SU-DHL-6 (cell line): Measurements from ENCODE around the gene FAM171A2.

Experiments
- H2AFZ ChIP-seq: fragments of 200-600 bp; sonication (generic); 2 replicates; pipeline ENCODE4 v1.6.1; 2014; ENCODE audit warnings: low read depth, mild to moderate bottlenecking, moderate library complexity, mixed read lengths, antibody characterized with exemption, low read length; ENCODE audit not compliant: severe bottlenecking
- H3F3A ChIP-seq: fragments of 200-600 bp; shearing (Covaris generic); 2 replicates; pipeline ENCODE4 v1.6.0; 2016; ENCODE audit warnings: antibody characterized with exemption, mild to moderate bottlenecking; ENCODE audit not compliant: insufficient read depth
- H3K27ac ChIP-seq: fragments of 200-600 bp; sonication (generic); 2 replicates; pipeline ENCODE4 v1.5.1; 2016; ENCODE audit warnings: low read depth, mild to moderate bottlenecking, low read length, moderate library complexity, mixed read lengths
- H3K27me3 ChIP-seq: fragments of 200-600 bp; sonication (generic), shearing (Covaris generic); 2 replicates; pipeline ENCODE4 v1.6.0; 2014; ENCODE audit warnings: mild to moderate bottlenecking, low read length
- H3K36me3 ChIP-seq: fragments of 200-600 bp; sonication (generic); 2 replicates; pipeline ENCODE4 v1.6.1; 2014; ENCODE audit warnings: mild to moderate bottlenecking, low read length, mixed read lengths
- H3K4me2 ChIP-seq: fragments of 300-600, 200-600 bp; shearing (Covaris generic), sonication (generic); 2 replicates; pipeline ENCODE4 v1.6.0; 2014; ENCODE audit warnings: low read length, low read depth, mild to moderate bottlenecking; ENCODE audit not compliant: poor library complexity, severe bottlenecking
- H3K4me3 ChIP-seq: fragments of 200-600 bp; sonication (generic); 2 replicates; pipeline ENCODE4 v1.5.1; 2014; ENCODE audit warnings: antibody characterized with exemption, low read length, mild to moderate bottlenecking, mixed read lengths; ENCODE audit not compliant: insufficient read depth, poor library complexity, severe bottlenecking
- H3K79me2 ChIP-seq: fragments of 200-600 bp; sonication (generic); 2 replicates; pipeline ENCODE4 v1.6.1; 2014; ENCODE audit warnings: mild to moderate bottlenecking, low read length, moderate library complexity; ENCODE audit not compliant: insufficient read depth
- H3K9ac ChIP-seq: fragments of 200-600 bp; sonication (generic); 2 replicates; pipeline ENCODE4 v1.7.0; 2014; ENCODE audit warnings: mild to moderate bottlenecking, low read length
- H3K9me2 ChIP-seq: fragments of 200-600 bp; sonication (generic); replicated peaks from 2 replicates; pipeline ENCODE4 v1.6.1; 2014; ENCODE audit warnings: low read length; ENCODE audit not compliant: insufficient read depth
- H3K9me3 ChIP-seq: fragments of 200-600 bp; sonication (generic); 2 replicates; pipeline ENCODE4 v1.6.1; 2014; ENCODE audit warnings: low read length, mixed read lengths; ENCODE audit not compliant: insufficient read depth
- H4K20me1 ChIP-seq: fragments of 200-600 bp; sonication (generic); 2 replicates; pipeline ENCODE4 v1.6.1; 2014; ENCODE audit warnings: low read depth, mild to moderate bottlenecking, antibody characterized with exemption, low read length, moderate library complexity, mixed read lengths
- EZH2phosphoT487 ChIP-seq: fragments of 200-600 bp; sonication (generic), shearing (Covaris generic); conservative IDR thresholded peaks from 2 replicates; pipeline ENCODE4 v1.6.1; 2018; ENCODE audit warnings: mild to moderate bottlenecking, antibody characterized with exemption, low read length, moderate library complexity, mixed read lengths
- TF ChIP-seq, protein P1 (sequence below): fragments of 200-600 bp; sonication (generic); IDR thresholded peaks from one replicate; pipeline ENCODE4 v1.5.1; 2017; ENCODE audit warnings: antibody characterized with exemption, mild to moderate bottlenecking, low read length, moderate library complexity; ENCODE audit not compliant: insufficient read depth, poor library complexity, severe bottlenecking

The FAM171A2 gene

DNA sequence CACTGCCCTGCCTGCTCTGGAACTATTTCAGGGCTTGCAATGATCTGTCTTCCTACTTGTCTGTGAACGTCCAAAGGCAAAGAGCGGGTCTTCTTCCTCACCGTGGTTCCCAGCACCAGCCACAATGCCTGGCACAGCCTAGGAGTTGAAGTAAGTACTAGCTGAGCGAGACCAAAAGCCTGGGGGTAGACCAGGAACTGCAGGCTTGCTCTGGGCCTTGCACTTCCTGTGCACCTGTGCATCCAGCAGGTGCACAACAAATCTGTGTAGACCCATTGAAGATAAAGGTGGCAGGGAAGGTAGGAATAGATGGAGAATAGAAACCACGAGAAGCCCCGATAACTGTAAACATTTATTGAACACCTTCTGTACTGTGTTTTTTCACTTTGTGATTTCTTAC is 4.6 kb downstream of the FAM171A2 start:
- no peaks in the 10 kb centered on the region for H3K79me2 ChIP-seq
- TF ChIP-seq EZH2phosphoT487 = no peak
- TF ChIP-seq, protein P1, sequence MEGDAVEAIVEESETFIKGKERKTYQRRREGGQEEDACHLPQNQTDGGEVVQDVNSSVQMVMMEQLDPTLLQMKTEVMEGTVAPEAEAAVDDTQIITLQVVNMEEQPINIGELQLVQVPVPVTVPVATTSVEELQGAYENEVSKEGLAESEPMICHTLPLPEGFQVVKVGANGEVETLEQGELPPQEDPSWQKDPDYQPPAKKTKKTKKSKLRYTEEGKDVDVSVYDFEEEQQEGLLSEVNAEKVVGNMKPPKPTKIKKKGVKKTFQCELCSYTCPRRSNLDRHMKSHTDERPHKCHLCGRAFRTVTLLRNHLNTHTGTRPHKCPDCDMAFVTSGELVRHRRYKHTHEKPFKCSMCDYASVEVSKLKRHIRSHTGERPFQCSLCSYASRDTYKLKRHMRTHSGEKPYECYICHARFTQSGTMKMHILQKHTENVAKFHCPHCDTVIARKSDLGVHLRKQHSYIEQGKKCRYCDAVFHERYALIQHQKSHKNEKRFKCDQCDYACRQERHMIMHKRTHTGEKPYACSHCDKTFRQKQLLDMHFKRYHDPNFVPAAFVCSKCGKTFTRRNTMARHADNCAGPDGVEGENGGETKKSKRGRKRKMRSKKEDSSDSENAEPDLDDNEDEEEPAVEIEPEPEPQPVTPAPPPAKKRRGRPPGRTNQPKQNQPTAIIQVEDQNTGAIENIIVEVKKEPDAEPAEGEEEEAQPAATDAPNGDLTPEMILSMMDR = no peak
- no peaks in the 10 kb centered on the region for H3K36me3 ChIP-seq

DNA sequence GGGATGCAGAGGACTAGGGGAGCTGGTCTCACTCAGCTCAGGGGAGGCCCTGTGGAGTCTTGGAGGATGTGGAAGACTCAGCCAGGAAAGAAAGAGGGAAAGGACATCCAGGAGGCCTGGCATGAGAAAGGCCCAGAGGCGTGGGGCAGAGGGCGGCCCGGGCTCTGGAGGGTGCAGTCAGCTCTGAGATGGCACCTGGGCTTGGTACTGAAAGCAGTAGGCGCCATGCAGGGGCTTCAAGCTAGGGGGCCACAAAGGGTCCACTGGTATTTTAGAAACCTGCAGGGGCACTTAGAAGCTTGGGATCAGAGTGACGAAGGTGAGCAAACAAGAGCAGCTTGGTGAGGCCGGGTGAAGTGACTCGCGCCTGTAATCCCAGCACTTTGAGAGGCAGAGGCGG is 5.6 kb downstream of the FAM171A2 start:
- H2AFZ ChIP-seq = no peak overlapping the region
- H3K9me2 ChIP-seq = no peaks in the 10 kb centered on the region
- no peak overlapping the region for H3K4me2 ChIP-seq
- no peaks in the 10 kb centered on the region for H3K36me3 ChIP-seq
- no peak overlapping the region for H3K9ac ChIP-seq
- TF ChIP-seq EZH2phosphoT487 = no peak
- TF ChIP-seq, protein P1 = no peak
- no peaks in the 10 kb centered on the region for H3K27me3 ChIP-seq
- H3K4me3 ChIP-seq = no peak overlapping the region
- H3K79me2 ChIP-seq = no peaks in the 10 kb centered on the region; the same call in 1 of the 2 replicates
- H3F3A ChIP-seq = peaks cover 3% of the 10 kb centered on the region; the same call in 1 of the 2 replicates
- no peak overlapping the region for H3K27ac ChIP-seq
- H4K20me1 ChIP-seq = no peaks in the 10 kb centered on the region
- no peaks in the 10 kb centered on the region for H3K9me3 ChIP-seq

More for the DNA sequence above, 4.6 kb downstream of the FAM171A2 start:
- Histone ChIP-seq H3K27me3 (no peaks in the 10 kb centered on the region), H3K4me3 (no peak overlapping the region), H3K4me2 (no peak overlapping the region), H3F3A (no peaks in the 10 kb centered on the region), H3K9me2 (no peaks in the 10 kb centered on the region), H3K27ac (no peak overlapping the region), H3K9me3 (no peaks in the 10 kb centered on the region), H2AFZ (no peak overlapping the region), H4K20me1 (no peaks in the 10 kb centered on the region), H3K9ac (no peak overlapping the region)

DNA sequence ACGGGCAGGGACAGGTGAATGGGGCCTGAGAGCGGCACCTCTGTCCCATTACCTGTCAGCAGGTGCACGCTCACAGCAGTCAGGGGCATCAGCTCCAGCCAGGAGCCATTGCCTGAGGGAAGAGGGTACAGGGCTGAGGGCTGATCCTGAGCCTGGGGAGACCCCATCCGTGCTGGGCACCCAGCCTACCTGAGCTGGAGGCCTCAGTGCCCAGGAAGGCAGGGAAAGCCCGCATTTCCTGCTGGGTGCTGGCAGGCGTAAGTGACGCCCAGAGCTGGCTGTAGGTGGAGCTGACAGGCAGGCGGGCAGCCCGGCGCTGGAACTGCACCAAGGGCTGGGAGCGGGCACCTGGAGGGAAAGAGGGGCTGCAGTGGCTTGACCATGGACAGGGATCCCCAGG is 7.4 kb downstream of the FAM171A2 start:
- no peaks in the 10 kb centered on the region; the same call in 1 of the 2 replicates for H3K79me2 ChIP-seq
- no peak overlapping the region for H3K4me3 ChIP-seq
- no peak overlapping the region for H3K9ac ChIP-seq
- H3K9me3 ChIP-seq = no peaks in the 10 kb centered on the region
- H2AFZ ChIP-seq = no peak overlapping the region
- H3K9me2 ChIP-seq = no peaks in the 10 kb centered on the region
- TF ChIP-seq EZH2phosphoT487 = no peak
- TF ChIP-seq, protein P1 = no peak
- H3K36me3 ChIP-seq = no peaks in the 10 kb centered on the region
- no peaks in the 10 kb centered on the region for H4K20me1 ChIP-seq
- H3K27me3 ChIP-seq = no peaks in the 10 kb centered on the region
- peaks cover 6% of the 10 kb centered on the region; the same call in 1 of the 2 replicates for H3F3A ChIP-seq
- H3K27ac ChIP-seq = no peak overlapping the region
- H3K4me2 ChIP-seq = no peak overlapping the region
